Measurements from ENCODE around the gene IFI27. TPM values are rescaled to one million over a fixed set of nuclear protein-coding genes. Genes with fewer than 3 reads are reported as not detected.

The IFI27 gene
- total and polyA plus RNA-seq, 12 donors = 15.9 to 1,446 (median 373) TPM

- TF ChIP-seq POLR2A (IDR thresholded peaks at IDR 0.05) (no peak), CTCF (IDR thresholded peaks at IDR 0.05) (no peak)
- peaks cover 0 to 7% of the 10 kb centered on the region in 2 donors for H3K4me1 ChIP-seq (replicated peaks in 1 of 2)
- no peak for DNase-seq
- peaks cover 3% of the 10 kb centered on the region for H3K27me3 ChIP-seq
- H3K27ac ChIP-seq = no peak overlapping the region
- 58 to 70% (median 61%) methylated on average over 10 of the region's 10 CpGs for WGBS, 4 donors
- intact Hi-C loops (cut with DNase I) = no loop called here
- H3K36me3 ChIP-seq (replicated peaks in 1 of 2) = no peaks in the 10 kb centered on the region
- H3K9me3 ChIP-seq (replicated peaks in 1 of 3) = no peaks in the 10 kb centered on the region
- H3K4me3 ChIP-seq = no peak overlapping the region
These were observed 47.8 kb downstream of the IFI27 start for GRCh38 chr14:94158239-94158883.

GRCh38 chr14:94161058-94161457 is 50.5 kb downstream of the IFI27 start:
- Histone ChIP-seq H3K4me3 (no peak overlapping the region), H3K27ac (no peak overlapping the region), H3K27me3 (peaks cover 3% of the 10 kb centered on the region), H3K36me3 (replicated peaks in 1 of 2) (no peaks in the 10 kb centered on the region), H3K4me1 (replicated peaks in 1 of 2) (peaks cover 0 to 7% of the 10 kb centered on the region in 2 donors), H3K9me3 (replicated peaks in 1 of 3) (no peaks in the 10 kb centered on the region)
- intact Hi-C loops (cut with DNase I) = no loop called here
- TF ChIP-seq POLR2A (IDR thresholded peaks at IDR 0.05) (no peak), CTCF (IDR thresholded peaks at IDR 0.05) (no peak)
- WGBS, 4 donors = 30 to 55% (median 49%) methylated on average over 2 of the region's 2 CpGs
- no peak for DNase-seq

- DNase-seq = no peak
- TF ChIP-seq CTCF (IDR thresholded peaks at IDR 0.05) (no peak), POLR2A (IDR thresholded peaks at IDR 0.05) (no peak)
- WGBS, 4 donors = 2 to 5% (median 3%) methylated on average over 2 of the region's 2 CpGs
- intact Hi-C loops (cut with DNase I) = no loop called here
- Histone ChIP-seq H3K4me1 (replicated peaks in 1 of 2) (peaks cover 0 to 7% of the 10 kb centered on the region in 2 donors), H3K36me3 (replicated peaks in 1 of 2) (no peaks in the 10 kb centered on the region), H3K27ac (no peak overlapping the region), H3K27me3 (no peaks in the 10 kb centered on the region), H3K9me3 (replicated peaks in 1 of 3) (no peaks in the 10 kb centered on the region), H3K4me3 (no peak overlapping the region)
These were observed 51.4 kb downstream of the IFI27 start for GRCh38 chr14:94161981-94162380.

- 84 to 93% (median 91%) methylated on average over 5 of the region's 5 CpGs for WGBS, 4 donors
- Histone ChIP-seq H3K9me3 (replicated peaks in 1 of 3) (no peaks in the 10 kb centered on the region), H3K27ac (no peak overlapping the region), H3K4me1 (replicated peaks in 1 of 2) (peaks cover 0 to 7% of the 10 kb centered on the region in 2 donors), H3K4me3 (no peak overlapping the region), H3K27me3 (no peaks in the 10 kb centered on the region), H3K36me3 (replicated peaks in 1 of 2) (no peaks in the 10 kb centered on the region)
- intact Hi-C loops (cut with DNase I) = no loop called here
- no peak for TF ChIP-seq POLR2A (IDR thresholded peaks at IDR 0.05)
- TF ChIP-seq CTCF (IDR thresholded peaks at IDR 0.05) = no peak
- DNase-seq = no peak
These were observed 51.9 kb downstream of the IFI27 start for GRCh38 chr14:94162466-94162865.

All from adrenal gland (tissue), 12 donors.